Urothelium cell line (cell line): Measurements from ENCODE around the gene SLC6A17.
A peak's percentile ranks its signal among the peaks of the same experiment; 100 is the strongest.

Experiments
- DNase-seq: peaks from one replicate; pipeline ENCODE4 v3.0.0; 2011; ENCODE audit warnings: low spot score, mixed read lengths
- FAIRE-seq: peaks from 2 replicates; lab custom pipeline; 2011; peaks lifted over from hg19 to GRCh38; lab: Jason Lieb, UNC

SLC6A17 gene

GRCh38 chr1:110134050-110134595 is 16.2 kb upstream of the SLC6A17 start:
- no peak for FAIRE-seq
- no peak for DNase-seq

GRCh38 chr1:110135246-110135645 is 15.0 kb upstream of the SLC6A17 start:
- DNase-seq (no peak), FAIRE-seq (no peak)

- FAIRE-seq, result no peak
These were observed 14.6 kb upstream of the SLC6A17 start for GRCh38 chr1:110135666-110136065.

GRCh38 chr1:110136911-110137310 is 13.4 kb upstream of the SLC6A17 start:
- no peak for DNase-seq
- FAIRE-seq, result no peak

More at GRCh38 chr1:110135666-110136065, 14.6 kb upstream of the SLC6A17 start:
- DNase-seq, result no peak

- no peak for DNase-seq
These were observed 11.3 kb upstream of the SLC6A17 start for GRCh38 chr1:110138956-110139355.

GRCh38 chr1:110144366-110144765 is 5.9 kb upstream of the SLC6A17 start:
- DNase-seq, result no peak
- FAIRE-seq, result no peak

More at GRCh38 chr1:110138956-110139355, 11.3 kb upstream of the SLC6A17 start:
- no peak for FAIRE-seq

GRCh38 chr1:110148961-110149360 is 1.3 kb upstream of the SLC6A17 start:
- FAIRE-seq, result no peak

GRCh38 chr1:110151175-110151669 is 928 bp downstream of the SLC6A17 start:
- DNase-seq (no peak), FAIRE-seq (no peak)

More at GRCh38 chr1:110148961-110149360, 1.3 kb upstream of the SLC6A17 start:
- no peak for DNase-seq

GRCh38 chr1:110152133-110152785 is 2.0 kb downstream of the SLC6A17 start:
- no peak for FAIRE-seq
- DNase-seq, result peak; percentile 67

- FAIRE-seq (no peak), DNase-seq (no peak)
These were observed 3.2 kb downstream of the SLC6A17 start for GRCh38 chr1:110153407-110153950.

- FAIRE-seq (no peak), DNase-seq (peak; percentile 83)
These were observed 5.7 kb downstream of the SLC6A17 start for GRCh38 chr1:110155878-110156522.

GRCh38 chr1:110158261-110158660 is 8.0 kb downstream of the SLC6A17 start:
- FAIRE-seq, result no peak

GRCh38 chr1:110159168-110159567 is 8.9 kb downstream of the SLC6A17 start:
- no peak for FAIRE-seq

More at GRCh38 chr1:110158261-110158660, 8.0 kb downstream of the SLC6A17 start:
- DNase-seq, result no peak

GRCh38 chr1:110160538-110161100 is 10.3 kb downstream of the SLC6A17 start:
- DNase-seq (no peak), FAIRE-seq (peak; percentile 65)

More at GRCh38 chr1:110159168-110159567, 8.9 kb downstream of the SLC6A17 start:
- no peak for DNase-seq

GRCh38 chr1:110161165-110161564 is 10.9 kb downstream of the SLC6A17 start:
- FAIRE-seq (no peak), DNase-seq (no peak)

GRCh38 chr1:110161849-110162248 is 11.6 kb downstream of the SLC6A17 start:
- DNase-seq (no peak), FAIRE-seq (no peak)

GRCh38 chr1:110163591-110163990 is 13.3 kb downstream of the SLC6A17 start:
- FAIRE-seq, result peak; percentile 30
- no peak for DNase-seq

GRCh38 chr1:110164725-110165350 is 14.5 kb downstream of the SLC6A17 start:
- no peak for DNase-seq
- FAIRE-seq, result no peak

- FAIRE-seq (no peak), DNase-seq (no peak)
These were observed 15.5 kb downstream of the SLC6A17 start for GRCh38 chr1:110165761-110166231.

- FAIRE-seq, result no peak
- DNase-seq, result no peak
These were observed 16.6 kb downstream of the SLC6A17 start for GRCh38 chr1:110166861-110167260.
